Gastroesophageal sphincter (tissue), 4 donors: ENCODE data around the gene FBLN1. TPM values are rescaled to one million over a fixed set of nuclear protein-coding genes. Genes with fewer than 3 reads are reported as not detected.
"Not testable (repeated sequence)": the region's sequence is repeated elsewhere in the genome, so short reads cannot be mapped to it uniquely, and the experiment has no call there.

ENCODE experiments used
- ATAC-seq: fragments of 150-250 bp; one replicate; pipeline ENCODE4 v1.9.1; 2016; ENCODE audit warnings: mild to moderate bottlenecking, moderate library complexity
- H3K27ac ChIP-seq, 4 donors: fragments of 200-600 bp; sonication (generic) in 3 of 4; 1 replicate in 3 of 4; 2 replicates in 1 of 4; pipeline ENCODE4 v1.5.1; 2016 to 2019
- H3K27me3 ChIP-seq: fragments of 200-600 bp; sonication (generic); one replicate; pipeline ENCODE4 v1.5.1; 2019
- H3K36me3 ChIP-seq, 2 donors: fragments of 200-600 bp; sonication (generic); one replicate each; pipeline ENCODE4 v1.5.1; 2019; ENCODE audit warnings: control low read depth in 1 of 2
- H3K4me1 ChIP-seq, 3 donors: fragments of 200-600 bp; sonication (generic); 1 replicate in 2 of 3; 2 replicates in 1 of 3; pipeline ENCODE4 v1.5.1; 2016 to 2019; ENCODE audit warnings: control low read depth in 2 of 3
- H3K4me3 ChIP-seq, 2 donors: fragments of 200-600 bp; sonication (generic); one replicate each; pipeline ENCODE4 v1.5.1; 2019; ENCODE audit warnings: mild to moderate bottlenecking in 1 of 2, moderate library complexity in 1 of 2
- H3K9me3 ChIP-seq, 3 donors: fragments of 200-600 bp; sonication (generic); one replicate each; pipeline ENCODE4 v1.5.1; 2017 to 2019; ENCODE audit warnings: control low read depth in 2 of 3
- EP300 ChIP-seq: sonication (generic); formaldehyde crosslinking; IDR thresholded peaks from one replicate; pipeline ENCODE4 v1.6.1; 2017; ENCODE audit warnings: antibody characterized with exemption, mild to moderate bottlenecking
- POLR2A ChIP-seq, 2 donors: fragments of 450-650 bp; IDR thresholded peaks; one replicate each; pipeline ENCODE4 v1.6.1; 2017; ENCODE audit warnings: antibody characterized with exemption in 2 of 2, mild to moderate bottlenecking in 2 of 2, moderate library complexity in 1 of 2
- POLR2AphosphoS5 ChIP-seq: sonication (generic); formaldehyde crosslinking; IDR thresholded peaks from one replicate; pipeline ENCODE4 v1.6.1; 2017; ENCODE audit warnings: antibody characterized with exemption
- WGBS, 2 donors: methylation state at CpG; one replicate each; pipeline ENCODE4 v1.1.5; 2018; ENCODE audit warnings: low coverage in 1 of 2; 5-methylcytosine and 5-hydroxymethylcytosine counted together
- total RNA-seq, 4 donors: library from RNA; depleted of rRNA; stranded (reverse); fragments of >200 nt; gene quantifications; one replicate each; pipeline ENCODE4 v1.1.0, GENCODE V29; 2016
- TF ChIP-seq, protein P1 (sequence below), 4 experiments: fragments of 200-600 bp in 2 of 4; fragments of 450-650 bp in 2 of 4; sonication (generic) in 1 of 4; IDR thresholded peaks; one replicate each; pipeline ENCODE4 v1.5.1; 2017 to 2019; ENCODE audit warnings: antibody characterized with exemption in 4 of 4, mild to moderate bottlenecking in 2 of 4, moderate library complexity in 2 of 4

FBLN1 gene
- total RNA-seq, 4 donors from 2014 or later: 241 to 597 (median 382) TPM

DNA sequence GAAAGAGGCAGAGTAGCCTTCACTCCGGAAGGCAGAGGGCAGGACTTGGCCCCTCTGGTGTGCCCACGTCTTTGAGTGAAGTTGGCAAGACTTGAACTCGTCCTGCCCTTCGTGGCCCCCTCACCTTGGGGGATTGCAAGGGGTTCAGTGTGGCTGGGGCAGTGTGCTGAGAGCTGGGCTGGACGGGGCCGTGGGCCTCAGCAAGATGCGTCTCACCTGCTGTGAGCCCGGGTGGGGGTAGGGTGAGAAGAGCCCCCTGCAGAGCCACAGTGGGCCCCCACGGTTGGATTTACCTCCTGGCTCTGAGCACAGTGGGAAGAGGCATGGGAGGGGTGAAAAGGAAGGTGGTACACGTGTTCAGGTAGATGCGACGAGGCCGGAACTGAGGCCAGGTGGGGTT lies 87.6 kb downstream of the FBLN1 start:
- no peak for ATAC-seq
- WGBS, 2 donors: 83 to 92% methylated on average over 1 to 4 of the region's 13 CpGs

DNA sequence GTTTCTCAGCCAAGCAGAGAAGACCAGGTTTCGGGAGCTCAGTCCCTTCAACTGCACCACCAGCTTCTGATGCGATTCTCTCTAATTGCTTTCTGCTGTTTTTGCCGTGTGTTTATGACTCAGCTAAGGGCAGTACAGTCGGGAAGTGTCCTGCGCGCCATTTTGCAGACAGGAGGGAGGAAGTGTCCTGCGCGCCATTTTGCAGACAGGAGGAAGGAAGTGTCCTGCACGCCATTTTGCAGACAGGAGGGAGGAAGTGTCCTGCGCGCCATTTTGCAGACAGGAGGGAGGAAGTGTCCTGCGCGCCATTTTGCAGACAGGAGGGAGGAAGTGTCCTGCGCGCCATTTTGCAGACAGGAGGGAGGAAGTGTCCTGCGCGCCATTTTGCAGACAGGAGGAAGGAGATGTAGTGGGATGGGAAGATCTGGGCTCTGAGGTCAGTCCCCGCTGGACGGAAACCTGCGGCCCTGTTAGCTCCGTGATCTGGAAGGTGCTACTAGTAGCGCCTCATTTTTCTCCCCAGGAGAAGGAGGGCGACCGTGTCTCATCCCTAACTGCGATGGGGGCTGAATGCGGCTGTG lies 89.0 kb downstream of the FBLN1 start:
- H3K27ac ChIP-seq, H3K9me3 ChIP-seq, ATAC-seq, H3K4me3 ChIP-seq, H3K4me1 ChIP-seq, H3K36me3 ChIP-seq, H3K27me3 ChIP-seq: not testable (repeated sequence)
- WGBS, 2 donors: 94 to 96% methylated on average over 5 to 14 of the region's 26 CpGs

More for the DNA sequence above, 87.6 kb downstream of the FBLN1 start:
- TF ChIP-seq POLR2AphosphoS5 (no peak), POLR2A (IDR thresholded peaks at IDR 0.05) (no peak), EP300 (no peak)
- TF ChIP-seq, protein P1, sequence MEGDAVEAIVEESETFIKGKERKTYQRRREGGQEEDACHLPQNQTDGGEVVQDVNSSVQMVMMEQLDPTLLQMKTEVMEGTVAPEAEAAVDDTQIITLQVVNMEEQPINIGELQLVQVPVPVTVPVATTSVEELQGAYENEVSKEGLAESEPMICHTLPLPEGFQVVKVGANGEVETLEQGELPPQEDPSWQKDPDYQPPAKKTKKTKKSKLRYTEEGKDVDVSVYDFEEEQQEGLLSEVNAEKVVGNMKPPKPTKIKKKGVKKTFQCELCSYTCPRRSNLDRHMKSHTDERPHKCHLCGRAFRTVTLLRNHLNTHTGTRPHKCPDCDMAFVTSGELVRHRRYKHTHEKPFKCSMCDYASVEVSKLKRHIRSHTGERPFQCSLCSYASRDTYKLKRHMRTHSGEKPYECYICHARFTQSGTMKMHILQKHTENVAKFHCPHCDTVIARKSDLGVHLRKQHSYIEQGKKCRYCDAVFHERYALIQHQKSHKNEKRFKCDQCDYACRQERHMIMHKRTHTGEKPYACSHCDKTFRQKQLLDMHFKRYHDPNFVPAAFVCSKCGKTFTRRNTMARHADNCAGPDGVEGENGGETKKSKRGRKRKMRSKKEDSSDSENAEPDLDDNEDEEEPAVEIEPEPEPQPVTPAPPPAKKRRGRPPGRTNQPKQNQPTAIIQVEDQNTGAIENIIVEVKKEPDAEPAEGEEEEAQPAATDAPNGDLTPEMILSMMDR (IDR thresholded peaks at IDR 0.05): no peak
- Histone ChIP-seq H3K4me3 (no peak overlapping the region), H3K4me1 (peaks cover 0 to 3% (median 0%) of the 10 kb centered on the region in 3 donors), H3K9me3 (no peaks in the 10 kb centered on the region), H3K27me3 (peaks cover 21% of the 10 kb centered on the region), H3K27ac (no peak overlapping the region), H3K36me3 (peaks cover 0 to 3% of the 10 kb centered on the region in 2 donors)

DNA sequence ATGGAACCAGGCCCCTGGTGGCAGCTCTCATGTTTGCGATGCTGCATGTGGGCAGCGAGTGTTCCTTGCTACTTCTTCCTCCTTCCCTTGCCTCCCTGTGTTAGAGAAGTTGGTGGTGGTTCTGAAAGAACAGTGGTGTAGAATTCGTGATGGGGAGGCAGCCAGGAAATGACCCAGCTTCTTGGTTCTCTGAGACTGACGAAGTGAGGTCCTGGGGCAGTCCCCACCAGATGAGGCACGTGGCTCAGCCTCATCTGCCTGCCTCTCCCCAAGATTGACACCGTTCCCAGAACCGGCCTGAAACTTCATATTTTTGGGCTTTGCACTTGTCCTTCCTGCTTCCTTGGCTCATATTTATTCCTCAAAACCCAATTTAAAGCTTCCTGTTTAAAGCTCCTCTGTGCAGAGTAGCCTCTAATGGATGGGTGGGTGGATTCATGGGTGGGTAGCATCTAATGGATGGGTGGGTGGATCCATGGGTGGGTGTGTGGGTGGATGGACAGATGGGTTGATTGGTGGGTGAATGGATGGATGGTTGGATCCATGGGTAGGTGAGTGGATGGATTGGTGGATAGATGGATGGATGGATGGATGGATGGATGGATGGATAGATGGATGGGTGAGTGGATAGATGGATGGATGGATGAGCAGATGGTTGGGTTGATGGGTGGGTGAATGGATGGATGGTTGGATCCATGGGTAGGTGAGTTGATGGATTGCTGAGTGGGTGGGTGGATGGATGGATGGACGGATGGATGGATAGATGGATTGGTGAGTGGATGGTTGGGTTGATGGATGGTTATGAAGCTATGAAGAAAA lies 91.6 kb downstream of the FBLN1 start:
- H3K36me3 ChIP-seq: peaks cover 0 to 17% of the 10 kb centered on the region in 2 donors
- no peaks in the 10 kb centered on the region for H3K9me3 ChIP-seq
- H3K4me1 ChIP-seq: no peaks in the 10 kb centered on the region
- TF ChIP-seq POLR2AphosphoS5 (no peak), EP300 (no peak), POLR2A (IDR thresholded peaks at IDR 0.05) (no peak)
- TF ChIP-seq, protein P1 (IDR thresholded peaks at IDR 0.05): no peak
- WGBS, 2 donors: 75 to 89% methylated on average over 1 to 8 of the region's 8 CpGs
- H3K27me3 ChIP-seq: no peaks in the 10 kb centered on the region
- no peak for ATAC-seq
- no peak overlapping the region for H3K4me3 ChIP-seq
- H3K27ac ChIP-seq: no peak overlapping the region

DNA sequence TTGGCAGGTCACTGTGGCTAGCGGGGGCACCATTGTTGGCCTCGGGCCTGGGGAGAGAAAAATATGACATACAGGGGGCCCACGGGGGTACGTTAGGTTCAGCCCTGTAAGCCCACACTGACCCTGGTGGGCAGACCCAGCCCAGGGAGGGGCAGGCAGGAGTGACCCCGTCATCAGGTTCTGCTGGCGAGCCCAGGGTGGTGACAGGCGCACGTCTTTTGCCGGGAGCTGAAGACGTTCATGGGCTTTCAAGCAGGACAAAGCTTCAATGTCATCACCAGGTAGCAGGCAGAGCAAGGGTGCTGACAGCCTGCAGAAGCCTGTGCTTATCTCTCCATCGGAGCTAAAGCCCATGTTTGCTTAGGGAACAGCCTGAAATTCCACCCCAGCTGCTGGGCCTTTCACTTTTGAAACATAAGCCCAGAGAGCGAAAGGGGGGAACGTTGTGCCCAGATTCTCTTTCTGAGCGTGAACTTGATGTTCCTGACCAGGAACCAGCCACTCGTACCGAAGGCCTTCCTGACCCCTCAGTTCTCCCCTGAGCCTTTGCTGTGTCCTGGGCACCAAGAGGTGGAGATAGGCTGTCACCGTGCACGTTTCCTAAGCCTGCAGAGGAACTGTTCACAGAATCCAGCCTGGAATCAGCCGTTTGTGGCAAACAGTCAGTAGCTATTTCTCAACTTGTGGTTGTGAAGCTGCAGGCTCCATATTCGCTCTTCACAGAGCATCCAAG lies 94.9 kb downstream of the FBLN1 start:
- Histone ChIP-seq H3K27ac (no peak overlapping the region), H3K4me3 (no peak overlapping the region), H3K27me3 (peaks cover 10% of the 10 kb centered on the region), H3K9me3 (no peaks in the 10 kb centered on the region), H3K36me3 (peaks cover 0 to 23% of the 10 kb centered on the region in 2 donors), H3K4me1 (peaks cover 0 to 19% (median 0%) of the 10 kb centered on the region in 3 donors)
- no peak for TF ChIP-seq POLR2AphosphoS5
- TF ChIP-seq POLR2A (IDR thresholded peaks at IDR 0.05): no peak
- no peak for TF ChIP-seq EP300
- TF ChIP-seq, protein P1 (IDR thresholded peaks at IDR 0.05): no peak
- WGBS, 2 donors: 87% methylated on average over 3 of the region's 20 CpGs; no CpG with 5 or more reads in 1 of the 2 donors
- no peak for ATAC-seq

DNA sequence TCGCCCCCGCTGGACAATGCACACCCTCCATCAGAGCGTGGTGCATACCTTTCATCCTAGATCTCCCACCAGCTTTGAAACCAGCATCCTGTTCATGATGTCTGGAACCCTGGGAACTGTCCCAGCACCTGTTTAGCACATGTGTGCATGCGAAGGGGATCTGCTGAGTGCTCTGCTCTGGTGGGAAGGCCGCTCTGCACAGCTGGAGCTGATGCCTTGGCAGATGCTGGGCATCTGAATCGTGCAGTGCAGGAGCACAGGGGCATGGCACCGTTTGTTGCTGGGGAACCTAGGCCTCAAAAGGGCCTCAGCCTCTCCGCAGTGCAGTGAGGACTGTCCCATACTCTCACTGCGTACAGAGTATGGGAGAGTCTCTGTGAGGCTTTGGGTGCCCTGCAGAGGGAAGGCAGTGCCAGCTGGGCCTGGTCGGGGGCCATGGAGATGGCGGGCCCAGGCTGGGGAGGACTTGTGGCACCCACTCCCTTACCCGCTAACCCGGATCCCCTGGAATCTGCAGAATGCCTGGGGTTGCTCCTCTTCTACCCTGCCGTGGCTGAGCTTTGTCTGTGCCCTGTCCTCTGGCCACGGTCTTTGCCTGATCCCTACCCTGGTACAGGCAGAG lies 96.0 kb downstream of the FBLN1 start:
- Histone ChIP-seq H3K27ac (no peak overlapping the region), H3K27me3 (peaks cover 10% of the 10 kb centered on the region), H3K36me3 (peaks cover 0 to 23% of the 10 kb centered on the region in 2 donors), H3K9me3 (no peaks in the 10 kb centered on the region), H3K4me3 (no peak overlapping the region), H3K4me1 (peaks cover 0 to 19% (median 0%) of the 10 kb centered on the region in 3 donors)
- WGBS, 2 donors: 100% methylated on average over 1 of the region's 15 CpGs; no CpG with 5 or more reads in 1 of the 2 donors
- TF ChIP-seq POLR2A (IDR thresholded peaks at IDR 0.05) (no peak), EP300 (no peak), POLR2AphosphoS5 (no peak)
- TF ChIP-seq, protein P1 (IDR thresholded peaks at IDR 0.05): no peak
- no peak for ATAC-seq
